Type B pancreatic cell (in vitro differentiated cells): ENCODE results near the gene TSSC4. TPM values are rescaled to one million over a fixed set of nuclear protein-coding genes. Genes with fewer than 3 reads are reported as not detected.

ENCODE experiments used
- DNase-seq: peaks from one replicate; pipeline ENCODE4 v3.0.0; 2021; ENCODE audit warnings: mixed read lengths; ENCODE audit not compliant: unreplicated experiment; ENCODE audit errors: extremely low spot score
- H3K27ac Mint-ChIP-seq: 2 replicates; pipeline ENCODE4 v1.8.0; 2021; ENCODE audit warnings: mild to moderate bottlenecking, mixed read lengths
- H3K27me3 Mint-ChIP-seq: 2 replicates; pipeline ENCODE4 v1.8.0; 2021; ENCODE audit warnings: mixed read lengths
- H3K36me3 Mint-ChIP-seq: 2 replicates; pipeline ENCODE4 v1.8.0; 2021; ENCODE audit warnings: mixed read lengths
- H3K4me1 Mint-ChIP-seq: one replicate; pipeline ENCODE4 v1.8.0; 2021; ENCODE audit warnings: mixed read lengths; ENCODE audit not compliant: unreplicated experiment
- H3K4me3 Mint-ChIP-seq: 2 replicates; pipeline ENCODE4 v1.8.0; 2021; ENCODE audit warnings: mild to moderate bottlenecking, mixed read lengths
- H3K9me3 Mint-ChIP-seq: 2 replicates; pipeline ENCODE4 v1.8.0; 2021; ENCODE audit warnings: mixed read lengths
- CTCF ChIP-seq: fragments of 200-600 bp; sonication (generic); conservative IDR thresholded peaks from 2 replicates; pipeline ENCODE4 v1.5.0; 2021; ENCODE audit warnings: antibody characterized with exemption, mild to moderate bottlenecking
- total RNA-seq: library from RNA; stranded (reverse); gene quantifications from 2 replicates; pipeline ENCODE4 v1.2.1, GENCODE V29; 2021; ENCODE audit warnings: low replicate concordance

TSSC4 gene
- total RNA-seq, 1 donor from 2014 or later = 59.0 TPM

- TF ChIP-seq CTCF = peak; percentile 79
- Mint-ChIP-seq H3K4me1 (no peaks in the 10 kb centered on the region), H3K36me3 (no peaks in the 10 kb centered on the region), H3K27ac (no peak overlapping the region), H3K9me3 (no peaks in the 10 kb centered on the region), H3K27me3 (peaks cover 6% of the 10 kb centered on the region), H3K4me3 (no peak overlapping the region)
- no peak for DNase-seq
Observed at GRCh38 chr11:2428322-2428795, 27.8 kb downstream of the TSSC4 start.

- no peak overlapping the region for H3K27ac Mint-ChIP-seq
- no peak overlapping the region for H3K4me3 Mint-ChIP-seq
- no peaks in the 10 kb centered on the region for H3K36me3 Mint-ChIP-seq
- H3K27me3 Mint-ChIP-seq = peaks cover 6% of the 10 kb centered on the region
- DNase-seq = no peak
- no peak for TF ChIP-seq CTCF
- no peaks in the 10 kb centered on the region for H3K4me1 Mint-ChIP-seq
- H3K9me3 Mint-ChIP-seq = no peaks in the 10 kb centered on the region
Observed at GRCh38 chr11:2431395-2431794, 30.8 kb downstream of the TSSC4 start.

GRCh38 chr11:2432171-2432621, 31.6 kb downstream of the TSSC4 start:
- TF ChIP-seq CTCF = no peak

GRCh38 chr11:2432628-2433071, 32.1 kb downstream of the TSSC4 start:
- no peaks in the 10 kb centered on the region for H3K9me3 Mint-ChIP-seq
- H3K36me3 Mint-ChIP-seq = no peaks in the 10 kb centered on the region
- TF ChIP-seq CTCF = no peak
- H3K4me3 Mint-ChIP-seq = no peak overlapping the region
- peaks cover 12% of the 10 kb centered on the region for H3K27me3 Mint-ChIP-seq
- H3K4me1 Mint-ChIP-seq = no peaks in the 10 kb centered on the region
- no peak for DNase-seq
- H3K27ac Mint-ChIP-seq = no peak overlapping the region

More at GRCh38 chr11:2432171-2432621, 31.6 kb downstream of the TSSC4 start:
- H3K9me3 Mint-ChIP-seq = no peaks in the 10 kb centered on the region
- H3K27ac Mint-ChIP-seq = no peak overlapping the region
- H3K4me1 Mint-ChIP-seq = no peaks in the 10 kb centered on the region
- no peak for DNase-seq
- no peaks in the 10 kb centered on the region for H3K36me3 Mint-ChIP-seq
- peaks cover 8% of the 10 kb centered on the region for H3K27me3 Mint-ChIP-seq
- no peak overlapping the region for H3K4me3 Mint-ChIP-seq

GRCh38 chr11:2433106-2433925, 32.8 kb downstream of the TSSC4 start:
- no peaks in the 10 kb centered on the region for H3K4me1 Mint-ChIP-seq
- no peak for TF ChIP-seq CTCF
- no peaks in the 10 kb centered on the region for H3K9me3 Mint-ChIP-seq
- H3K4me3 Mint-ChIP-seq = no peak overlapping the region
- H3K27me3 Mint-ChIP-seq = peaks cover 19% of the 10 kb centered on the region
- DNase-seq = no peak
- no peak overlapping the region for H3K27ac Mint-ChIP-seq
- H3K36me3 Mint-ChIP-seq = no peaks in the 10 kb centered on the region
